Measurements from ENCODE around the gene HELZ.

GRCh38 chr17:67202503-67202902 is 42.5 kb downstream of the HELZ start:
- TF ChIP-seq CTCF (IDR thresholded peaks at IDR 0.05) (no peak), POLR2AphosphoS5 (IDR thresholded peaks at IDR 0.05) (no peak), POLR2A (IDR thresholded peaks at IDR 0.05) (no peak)
